PC-9 (cell line): ENCODE results near the gene NADSYN1.
"Not testable (repeated sequence)": the region's sequence is repeated elsewhere in the genome, so short reads cannot be mapped to it uniquely, and the experiment has no call there.

ENCODE experiments used
- CTCF ChIP-seq: fragments of 200-600 bp; sonication (generic); conservative IDR thresholded peaks from 2 replicates; pipeline ENCODE4 v1.6.1; 2017; ENCODE audit warnings: mixed run types, antibody characterized with exemption, mild to moderate bottlenecking, moderate library complexity
- EZH2 ChIP-seq: fragments of 200-600 bp; sonication (generic); IDR thresholded peaks from 2 replicates; pipeline ENCODE4 v1.8.0; 2017; ENCODE audit warnings: antibody characterized with exemption, low read depth

GRCh38 chr11:71539971-71540370 is 87.0 kb downstream of the NADSYN1 start:
- not testable (repeated sequence) for TF ChIP-seq EZH2, CTCF
